ENCODE measurements around the gene SLC35C1.

Gene SLC35C1

GRCh38 chr11:45804761-45805304, at the start of gene SLC35C1:
TSS of gene SLC35C1 (plus strand) at chr11:45805149. CDS start at chr11:45805802, 653 bp downstream.
- DNase-seq = peak; percentile 97
- H3K79me2 ChIP-seq (ENCODE audit: low read length) = peaks cover 40% of the 10 kb centered on the region
- H3K36me3 ChIP-seq (replicated peaks; ENCODE audit: insufficient read depth, low read length) = no peaks in the 10 kb centered on the region
- H3F3A ChIP-seq (ENCODE audit: insufficient read depth, low read length) = no peaks in the 10 kb centered on the region
- H3K4me2 ChIP-seq (ENCODE audit: low read depth, low read length) = peak within 1 kb of the TSS; percentile 83
- no peaks in the 10 kb centered on the region for H3K27me3 ChIP-seq (replicated peaks; ENCODE audit: insufficient read depth, low read length)
- no peaks in the 10 kb centered on the region for H3K9me3 ChIP-seq (replicated peaks; ENCODE audit: insufficient read depth, low read length)
- peak within 1 kb of the TSS; percentile 99 for H2AFZ ChIP-seq (ENCODE audit: low read length)
- peak within 1 kb of the TSS; percentile 71 for H3K4me3 ChIP-seq (ENCODE audit: low read length)
- H3K27ac ChIP-seq (ENCODE audit: low read length) = peak within 1 kb of the TSS; percentile 31; the same call in 1 of the 2 replicates
- peak within 1 kb of the TSS; percentile 52 for H3K9ac ChIP-seq (ENCODE audit: low read length)
- H4K20me1 ChIP-seq (ENCODE audit: insufficient read depth, low read length) = no peaks in the 10 kb centered on the region; the same call in 1 of the 2 replicates
- H3K4me1 ChIP-seq (ENCODE audit: low read length) = peaks cover 10% of the 10 kb centered on the region
- TF ChIP-seq CTCF (IDR thresholded peaks at IDR 0.05; ENCODE audit: low read length) = peak; percentile 13; the same call in 1 of the 2 replicates
- no peak for TF ChIP-seq EZH2 (optimal IDR thresholded peaks at IDR 0.05; ENCODE audit: low read depth, low read length)
- H3K9me2 ChIP-seq (replicated peaks; ENCODE audit: insufficient read depth, low read length) = no peaks in the 10 kb centered on the region

GRCh38 chr11:45755281-45755859, 49.6 kb upstream of the SLC35C1 start:
- Histone ChIP-seq H3K9me2 (replicated peaks; ENCODE audit: insufficient read depth, low read length) (no peaks in the 10 kb centered on the region), H3K4me3 (ENCODE audit: low read length) (no peak overlapping the region), H3K4me2 (ENCODE audit: low read depth, low read length) (no peak overlapping the region), H3K9me3 (replicated peaks; ENCODE audit: insufficient read depth, low read length) (no peaks in the 10 kb centered on the region), H3K36me3 (replicated peaks; ENCODE audit: insufficient read depth, low read length) (no peaks in the 10 kb centered on the region), H3K4me1 (ENCODE audit: low read length) (no peaks in the 10 kb centered on the region), H3K9ac (ENCODE audit: low read length) (no peak overlapping the region), H4K20me1 (ENCODE audit: insufficient read depth, low read length) (no peaks in the 10 kb centered on the region), H3K79me2 (ENCODE audit: low read length) (no peaks in the 10 kb centered on the region), H3K27ac (ENCODE audit: low read length) (no peak overlapping the region), H2AFZ (ENCODE audit: low read length) (no peak overlapping the region), H3F3A (ENCODE audit: insufficient read depth, low read length) (no peaks in the 10 kb centered on the region), H3K27me3 (replicated peaks; ENCODE audit: insufficient read depth, low read length) (peaks cover 5% of the 10 kb centered on the region)
- DNase-seq = no peak
- no peak for TF ChIP-seq EZH2 (optimal IDR thresholded peaks at IDR 0.05; ENCODE audit: low read depth, low read length)
- TF ChIP-seq EZH2phosphoT487 (IDR thresholded peaks at IDR 0.05; ENCODE audit: low read length) = no peak

GRCh38 chr11:45756384-45757010, 48.5 kb upstream of the SLC35C1 start:
- Histone ChIP-seq H3K9me3 (replicated peaks; ENCODE audit: insufficient read depth, low read length) (no peaks in the 10 kb centered on the region), H3K9ac (ENCODE audit: low read length) (no peak overlapping the region), H3K27ac (ENCODE audit: low read length) (no peak overlapping the region), H3K9me2 (replicated peaks; ENCODE audit: insufficient read depth, low read length) (no peaks in the 10 kb centered on the region), H3K79me2 (ENCODE audit: low read length) (no peaks in the 10 kb centered on the region), H3K36me3 (replicated peaks; ENCODE audit: insufficient read depth, low read length) (no peaks in the 10 kb centered on the region), H2AFZ (ENCODE audit: low read length) (no peak overlapping the region), H3F3A (ENCODE audit: insufficient read depth, low read length) (no peaks in the 10 kb centered on the region), H4K20me1 (ENCODE audit: insufficient read depth, low read length) (no peaks in the 10 kb centered on the region), H3K27me3 (replicated peaks; ENCODE audit: insufficient read depth, low read length) (peaks cover 5% of the 10 kb centered on the region), H3K4me3 (ENCODE audit: low read length) (no peak overlapping the region), H3K4me2 (ENCODE audit: low read depth, low read length) (no peak overlapping the region), H3K4me1 (ENCODE audit: low read length) (no peaks in the 10 kb centered on the region)
- TF ChIP-seq EZH2 (optimal IDR thresholded peaks at IDR 0.05; ENCODE audit: low read depth, low read length) = no peak
- no peak for TF ChIP-seq EZH2phosphoT487 (IDR thresholded peaks at IDR 0.05; ENCODE audit: low read length)
- no peak for TF ChIP-seq CTCF (IDR thresholded peaks at IDR 0.05; ENCODE audit: low read length)
- DNase-seq = no peak

All from MM.1S (cell line).